GM19099 (cell line): Measurements from ENCODE around the gene REEP6.

Source experiments
- POLR2A ChIP-seq: IDR thresholded peaks from 3 replicates; pipeline ENCODE4 v1.6.1; 2011; ENCODE audit warnings: low read depth; ENCODE audit not compliant: insufficient read length; ENCODE audit errors: extremely low read depth

REEP6 gene

GRCh38 chr19:1528596-1529429, 37.8 kb downstream of the REEP6 start:
- no peak for TF ChIP-seq POLR2A

- no peak for TF ChIP-seq POLR2A
Observed at GRCh38 chr19:1529430-1529816, 38.4 kb downstream of the REEP6 start.

GRCh38 chr19:1531587-1531986, 40.6 kb downstream of the REEP6 start:
- no peak for TF ChIP-seq POLR2A

GRCh38 chr19:1532003-1532402, 41.0 kb downstream of the REEP6 start:
- TF ChIP-seq POLR2A: no peak

GRCh38 chr19:1533510-1534150, 42.6 kb downstream of the REEP6 start:
- TF ChIP-seq POLR2A: no peak

- no peak for TF ChIP-seq POLR2A
Observed at GRCh38 chr19:1534972-1535371, 44.0 kb downstream of the REEP6 start.

GRCh38 chr19:1538978-1539377, 48.0 kb downstream of the REEP6 start:
- no peak for TF ChIP-seq POLR2A

GRCh38 chr19:1540365-1540925, 49.5 kb downstream of the REEP6 start:
- TF ChIP-seq POLR2A: no peak
